Stomach (tissue), 9 donors: ENCODE results near the gene ENC1. TPM values are rescaled to one million over a fixed set of nuclear protein-coding genes. Genes with fewer than 3 reads are reported as not detected.

Experiments used
- DNase-seq, 2 donors: peaks; one replicate each; pipeline versions ENCODE4 v3.0.0 to v3.0.0-alpha.2; 2013 to 2019
- H3K27ac ChIP-seq, 5 donors: fragments of 200-600 bp in 4 of 5; sonication (generic) in 4 of 5; one replicate each; pipeline ENCODE4 v1.5.1; 2013 to 2019; ENCODE audit warnings: mild to moderate bottlenecking in 1 of 5, moderate library complexity in 1 of 5
- H3K27me3 ChIP-seq, 3 donors: fragments of 200-600 bp; sonication (generic); one replicate each; pipeline ENCODE4 v1.5.1; 2017 to 2019; ENCODE audit warnings: mixed run types in 1 of 3
- H3K36me3 ChIP-seq, 4 donors: fragments of 200-600 bp; sonication (generic); 1 replicate in 3 of 4; 2 replicates in 1 of 4; pipeline ENCODE4 v1.5.1; 2016 to 2019
- H3K4me1 ChIP-seq, 4 donors: fragments of 200-600 bp; sonication (generic); one replicate each; pipeline ENCODE4 v1.5.1; 2016 to 2019
- H3K4me3 ChIP-seq, 4 donors: fragments of 200-600 bp; sonication (generic) in 3 of 4; one replicate each; pipeline ENCODE4 v1.5.1; 2016 to 2019; ENCODE audit warnings: mild to moderate bottlenecking in 1 of 4
- H3K9me3 ChIP-seq, 4 donors: fragments of 200-600 bp; sonication (generic); one replicate each; pipeline ENCODE4 v1.5.1; 2016 to 2019
- CTCF ChIP-seq, 7 experiments: fragments of 450-650 bp in 4 of 7; fragments of 200-600 bp in 3 of 7; sonication (generic) in 3 of 7; IDR thresholded peaks; one replicate each; pipeline ENCODE4 v1.5.1; 2016 to 2019; ENCODE audit warnings: antibody characterized with exemption in 7 of 7, control low read depth in 2 of 7, mild to moderate bottlenecking in 1 of 7
- EP300 ChIP-seq: sonication (generic); formaldehyde crosslinking; IDR thresholded peaks from one replicate; pipeline ENCODE4 v1.6.1; 2017; ENCODE audit warnings: antibody characterized with exemption
- POLR2A ChIP-seq, 4 donors: fragments of 450-650 bp; IDR thresholded peaks; one replicate each; pipeline ENCODE4 v1.6.1; 2016; ENCODE audit warnings: antibody characterized with exemption in 4 of 4, control low read depth in 2 of 4, mild to moderate bottlenecking in 1 of 4, moderate library complexity in 1 of 4
- POLR2AphosphoS5 ChIP-seq, 3 donors: sonication (generic); formaldehyde crosslinking; IDR thresholded peaks; one replicate each; pipeline ENCODE4 v1.6.1; 2016; ENCODE audit warnings: antibody characterized with exemption in 3 of 3
- WGBS, 5 donors: extraction: QIAGEN DNeasy Blood & Tissue Kit in 3 of 5; methylation state at CpG; one replicate each; pipeline versions ENCODE4 v1.1.5 to v1.1.7; 2013 to 2018; 5-methylcytosine and 5-hydroxymethylcytosine counted together
- intact Hi-C: fragments of 100-400 bp; cut with DNase I; formaldehyde crosslinking; loops from one replicate; pipeline ENCODE4 v1.15.1; 2023; ENCODE audit warnings: low total_unique reads
- polyA plus RNA-seq, 3 donors: library from polyadenylated mRNA; stranded (reverse); fragments of 200-250 nt; gene quantifications; one replicate each; pipeline ENCODE4 v1.2.3, GENCODE V29; 2013
- total RNA-seq, 5 donors: library from RNA; depleted of rRNA; stranded (reverse); fragments of >200 nt; gene quantifications; one replicate each; pipeline versions ENCODE4 v1.1.0 to v1.2.3, GENCODE V29; 2014 to 2016
- donor health status: healthy with polysubstance abuse.
- donor health status: Bipolar disorder and iron deficiency.
- donor health status: healthy.

Gene ENC1
- total and polyA plus RNA-seq, 8 donors, result 3.5 to 136 (median 14.0) TPM

DNA sequence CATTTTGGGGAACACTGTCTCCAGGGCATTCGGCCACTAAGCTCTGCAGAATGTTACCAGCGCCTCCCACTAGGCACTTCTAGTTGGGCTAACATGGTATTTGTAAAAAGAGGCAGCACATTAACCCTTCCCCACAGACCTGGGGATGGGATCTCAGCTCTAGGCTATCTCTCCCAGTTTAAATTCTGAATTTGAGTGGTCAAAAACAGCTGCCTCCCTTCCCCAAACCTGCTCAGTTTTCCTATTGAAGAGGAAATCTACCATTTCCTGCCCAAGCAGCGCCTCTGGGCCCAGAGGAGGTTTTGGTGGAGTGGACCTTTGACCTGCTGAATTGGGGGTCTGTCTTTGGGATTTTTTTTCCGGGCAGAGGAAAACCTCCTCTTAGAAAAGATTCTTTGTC, 53.2 kb downstream of the ENC1 start:
- Histone ChIP-seq H3K27ac (no peak overlapping the region), H3K4me1 (peaks cover 0 to 11% (median 2%) of the 10 kb centered on the region in 4 donors), H3K27me3 (no peaks in the 10 kb centered on the region), H3K9me3 (no peaks in the 10 kb centered on the region), H3K4me3 (no peak overlapping the region), H3K36me3 (no peaks in the 10 kb centered on the region)
- WGBS, 5 donors, result 81 to 93% (median 83%) methylated on average over 4 of the region's 4 CpGs
- no peak for TF ChIP-seq POLR2A (IDR thresholded peaks at IDR 0.05)
- no peak for TF ChIP-seq EP300
- TF ChIP-seq CTCF (IDR thresholded peaks at IDR 0.05), result no peak
- TF ChIP-seq POLR2AphosphoS5 (IDR thresholded peaks at IDR 0.05), result no peak
- no peak for DNase-seq
- intact Hi-C loops, result no loop called here

DNA sequence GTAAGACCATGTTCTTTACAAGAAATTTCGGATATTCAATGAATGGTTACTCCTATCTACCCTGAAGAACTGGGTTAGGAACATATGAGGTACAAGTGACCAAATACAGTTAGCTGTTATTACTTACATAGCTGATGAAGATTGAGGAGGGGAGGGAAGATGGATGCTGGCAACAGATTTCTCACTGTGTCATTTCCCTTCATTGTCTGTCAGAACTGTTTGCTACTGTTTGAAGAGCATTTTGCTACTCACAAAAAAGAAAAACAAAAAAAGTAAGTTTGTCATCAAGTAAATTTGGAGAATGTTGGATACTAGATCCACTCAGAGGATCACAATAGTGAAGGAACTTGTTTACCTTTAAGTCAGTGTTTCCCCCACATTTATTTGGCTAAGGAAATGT, 53.7 kb downstream of the ENC1 start:
- intact Hi-C loops, result no loop called here
- no peak for TF ChIP-seq CTCF (IDR thresholded peaks at IDR 0.05)
- no peak for TF ChIP-seq EP300
- TF ChIP-seq POLR2A (IDR thresholded peaks at IDR 0.05), result no peak
- no peak for TF ChIP-seq POLR2AphosphoS5 (IDR thresholded peaks at IDR 0.05)

DNA sequence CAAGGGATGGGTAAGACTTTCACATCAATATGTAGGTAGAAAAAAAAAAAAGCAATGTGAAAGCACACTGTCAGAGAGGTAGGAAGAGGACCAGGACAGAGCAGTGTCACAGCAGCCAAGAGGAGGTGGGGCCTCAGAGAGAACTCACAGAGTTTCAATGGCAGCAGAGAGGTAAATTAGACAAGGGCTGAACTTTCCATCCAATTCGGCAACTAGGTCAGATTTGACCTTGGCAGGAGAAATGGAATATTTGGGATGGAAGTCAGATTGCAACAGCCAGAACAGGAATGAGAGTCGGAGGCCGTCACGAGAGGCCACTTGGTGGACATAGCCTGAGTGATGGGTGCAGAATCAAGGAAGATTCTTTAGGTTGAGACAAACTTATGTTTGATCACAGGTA, 57.7 kb downstream of the ENC1 start:
- no peak for DNase-seq
- WGBS, 5 donors, result 78 to 97% (median 89%) methylated on average over 4 of the region's 4 CpGs
- intact Hi-C loops, result no loop called here
- no peaks in the 10 kb centered on the region for H3K27me3 ChIP-seq
- H3K36me3 ChIP-seq, result no peaks in the 10 kb centered on the region
- no peak overlapping the region for H3K27ac ChIP-seq
- H3K4me1 ChIP-seq, result peaks cover 4 to 27% (median 10%) of the 10 kb centered on the region in 4 donors
- TF ChIP-seq CTCF (IDR thresholded peaks at IDR 0.05) (no peak), POLR2A (IDR thresholded peaks at IDR 0.05) (no peak), POLR2AphosphoS5 (IDR thresholded peaks at IDR 0.05) (no peak), EP300 (no peak)
- H3K4me3 ChIP-seq, result no peak overlapping the region
- no peaks in the 10 kb centered on the region for H3K9me3 ChIP-seq

More for the DNA sequence above, 53.7 kb downstream of the ENC1 start:
- H3K9me3 ChIP-seq, result no peaks in the 10 kb centered on the region
- 37 to 67% (median 51%) methylated on average over 1 of the region's 1 CpG for WGBS, 5 donors
- H3K4me3 ChIP-seq, result no peak overlapping the region
- H3K4me1 ChIP-seq, result peaks cover 0 to 11% (median 3%) of the 10 kb centered on the region in 4 donors
- DNase-seq, result no peak
- H3K27me3 ChIP-seq, result no peaks in the 10 kb centered on the region
- no peaks in the 10 kb centered on the region for H3K36me3 ChIP-seq
- no peak overlapping the region for H3K27ac ChIP-seq

DNA sequence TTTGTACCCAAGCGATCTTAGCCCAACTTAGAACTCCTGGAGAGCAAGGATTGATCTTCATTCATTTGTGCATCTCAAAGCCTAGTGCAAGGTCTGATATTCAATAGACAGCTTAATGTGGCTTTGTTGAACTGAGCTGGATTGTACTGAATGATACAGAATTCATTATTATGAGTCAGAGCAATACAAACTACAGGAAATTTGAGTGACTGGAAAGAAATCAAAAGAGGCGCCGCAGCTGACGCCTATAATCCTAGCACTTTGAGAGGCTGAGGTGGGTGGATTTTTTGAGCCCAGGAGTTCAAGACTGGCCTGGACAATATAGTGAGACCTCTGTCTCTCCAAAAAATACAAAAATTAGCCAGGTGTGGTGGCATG, 58.6 kb downstream of the ENC1 start:
- peak overlapping the region in 2 of 5 donors; percentile 30 to 34 for H3K27ac ChIP-seq
- intact Hi-C loops, result no loop called here
- no peaks in the 10 kb centered on the region for H3K27me3 ChIP-seq
- peaks cover 9 to 27% (median 16%) of the 10 kb centered on the region in 4 donors for H3K4me1 ChIP-seq
- H3K36me3 ChIP-seq, result no peaks in the 10 kb centered on the region
- peak in 1 of 2 donors; percentile 51 for DNase-seq
- 59 to 86% (median 78%) methylated on average over 4 of the region's 4 CpGs for WGBS, 5 donors
- TF ChIP-seq CTCF (IDR thresholded peaks at IDR 0.05), result no peak
- no peak for TF ChIP-seq EP300
- TF ChIP-seq POLR2A (IDR thresholded peaks at IDR 0.05), result no peak
- TF ChIP-seq POLR2AphosphoS5 (IDR thresholded peaks at IDR 0.05), result no peak
- H3K4me3 ChIP-seq, result no peak overlapping the region
- H3K9me3 ChIP-seq, result no peaks in the 10 kb centered on the region
